ENCODE data around the gene CES4A.

CES4A gene

DNA sequence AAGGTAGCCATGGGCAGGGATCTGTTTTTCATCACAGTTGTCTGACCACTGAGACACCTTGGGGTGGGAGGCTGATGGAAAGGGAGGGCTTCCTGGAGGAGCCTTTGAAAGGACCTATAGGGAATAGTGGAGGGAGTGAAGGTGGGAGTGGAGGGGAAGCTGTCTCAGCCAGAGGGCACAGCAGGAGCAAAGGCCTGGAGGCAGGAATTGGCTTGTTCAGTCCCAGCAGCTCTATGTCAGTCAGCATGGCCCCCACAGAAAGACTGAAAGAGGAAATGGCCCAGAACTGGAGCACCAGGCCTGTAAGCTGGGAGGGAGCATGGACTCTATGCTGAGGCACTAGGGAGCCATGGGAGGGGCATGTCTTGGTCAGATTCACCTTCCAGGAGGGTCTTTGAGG, 27.8 kb downstream of the CES4A start:
- TF ChIP-seq, protein P1, sequence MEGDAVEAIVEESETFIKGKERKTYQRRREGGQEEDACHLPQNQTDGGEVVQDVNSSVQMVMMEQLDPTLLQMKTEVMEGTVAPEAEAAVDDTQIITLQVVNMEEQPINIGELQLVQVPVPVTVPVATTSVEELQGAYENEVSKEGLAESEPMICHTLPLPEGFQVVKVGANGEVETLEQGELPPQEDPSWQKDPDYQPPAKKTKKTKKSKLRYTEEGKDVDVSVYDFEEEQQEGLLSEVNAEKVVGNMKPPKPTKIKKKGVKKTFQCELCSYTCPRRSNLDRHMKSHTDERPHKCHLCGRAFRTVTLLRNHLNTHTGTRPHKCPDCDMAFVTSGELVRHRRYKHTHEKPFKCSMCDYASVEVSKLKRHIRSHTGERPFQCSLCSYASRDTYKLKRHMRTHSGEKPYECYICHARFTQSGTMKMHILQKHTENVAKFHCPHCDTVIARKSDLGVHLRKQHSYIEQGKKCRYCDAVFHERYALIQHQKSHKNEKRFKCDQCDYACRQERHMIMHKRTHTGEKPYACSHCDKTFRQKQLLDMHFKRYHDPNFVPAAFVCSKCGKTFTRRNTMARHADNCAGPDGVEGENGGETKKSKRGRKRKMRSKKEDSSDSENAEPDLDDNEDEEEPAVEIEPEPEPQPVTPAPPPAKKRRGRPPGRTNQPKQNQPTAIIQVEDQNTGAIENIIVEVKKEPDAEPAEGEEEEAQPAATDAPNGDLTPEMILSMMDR (IDR thresholded peaks at IDR 0.05; ENCODE audit: low read depth, low read length, missing control alignments), result no peak
- no peak for DNase-seq (ENCODE audit: low read depth)
- no peak overlapping the region for H3K4me3 ChIP-seq (ENCODE audit: low read depth, low read length)

DNA sequence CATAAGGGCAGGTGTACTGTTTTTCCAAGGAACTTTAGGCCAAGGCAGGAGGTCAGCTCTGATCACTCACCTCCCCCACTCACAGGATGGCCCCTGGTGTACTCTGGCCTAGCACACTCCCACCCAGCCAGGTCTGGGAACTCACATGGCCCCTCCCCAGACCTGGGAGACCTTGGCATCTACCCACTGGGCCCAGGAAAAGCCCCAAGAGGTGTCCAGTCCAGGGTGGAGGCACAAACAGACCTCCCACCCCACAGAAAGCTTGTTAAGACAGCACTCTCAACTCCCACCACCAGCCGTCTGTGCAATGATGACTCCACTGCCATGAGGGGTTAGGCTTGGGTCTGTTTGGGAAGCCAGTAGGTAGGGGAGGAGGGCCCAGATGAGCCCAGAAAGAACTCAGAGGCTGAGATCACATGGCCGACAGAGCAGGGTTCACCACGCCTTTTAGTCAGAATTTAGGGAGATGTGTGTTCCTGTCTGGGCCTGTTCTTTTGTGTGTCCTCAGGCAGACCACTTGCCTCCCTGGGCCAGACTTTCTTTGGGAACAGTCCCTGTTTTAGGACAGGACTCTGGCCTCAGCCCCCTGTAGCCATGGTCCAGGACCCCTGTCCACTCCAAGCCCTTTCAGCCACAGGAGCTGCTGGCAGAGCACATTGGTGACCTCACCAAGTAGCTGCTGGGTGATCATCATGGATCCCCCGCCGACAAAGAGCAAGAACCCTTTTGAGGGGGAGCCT, 28.5 kb downstream of the CES4A start:
- H3K4me3 ChIP-seq (ENCODE audit: low read depth, low read length), result no peak overlapping the region
- no peak for DNase-seq (ENCODE audit: low read depth)
- TF ChIP-seq, protein P1 (IDR thresholded peaks at IDR 0.05; ENCODE audit: low read depth, low read length, missing control alignments), result no peak

DNA sequence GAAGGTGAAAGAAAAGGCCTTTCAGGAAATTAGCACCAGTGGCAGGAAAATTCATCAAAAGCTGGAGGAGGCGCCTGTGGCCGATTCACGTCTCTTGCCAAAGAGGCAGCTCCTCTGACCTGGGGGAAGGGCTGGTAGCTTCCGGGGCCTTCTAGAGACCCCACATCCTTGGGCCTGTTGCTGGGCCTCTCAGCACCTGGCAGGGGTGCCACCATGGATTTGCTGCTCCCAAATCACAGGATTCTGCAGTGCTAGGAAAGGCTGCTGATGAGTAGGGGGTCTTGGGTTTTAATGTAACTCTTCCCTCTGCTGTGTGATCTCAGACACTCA, 29.0 kb downstream of the CES4A start:
- H3K4me3 ChIP-seq (ENCODE audit: low read depth, low read length), result no peak overlapping the region
- TF ChIP-seq, protein P1 (IDR thresholded peaks at IDR 0.05; ENCODE audit: low read depth, low read length, missing control alignments), result no peak
- no peak for DNase-seq (ENCODE audit: low read depth)

DNA sequence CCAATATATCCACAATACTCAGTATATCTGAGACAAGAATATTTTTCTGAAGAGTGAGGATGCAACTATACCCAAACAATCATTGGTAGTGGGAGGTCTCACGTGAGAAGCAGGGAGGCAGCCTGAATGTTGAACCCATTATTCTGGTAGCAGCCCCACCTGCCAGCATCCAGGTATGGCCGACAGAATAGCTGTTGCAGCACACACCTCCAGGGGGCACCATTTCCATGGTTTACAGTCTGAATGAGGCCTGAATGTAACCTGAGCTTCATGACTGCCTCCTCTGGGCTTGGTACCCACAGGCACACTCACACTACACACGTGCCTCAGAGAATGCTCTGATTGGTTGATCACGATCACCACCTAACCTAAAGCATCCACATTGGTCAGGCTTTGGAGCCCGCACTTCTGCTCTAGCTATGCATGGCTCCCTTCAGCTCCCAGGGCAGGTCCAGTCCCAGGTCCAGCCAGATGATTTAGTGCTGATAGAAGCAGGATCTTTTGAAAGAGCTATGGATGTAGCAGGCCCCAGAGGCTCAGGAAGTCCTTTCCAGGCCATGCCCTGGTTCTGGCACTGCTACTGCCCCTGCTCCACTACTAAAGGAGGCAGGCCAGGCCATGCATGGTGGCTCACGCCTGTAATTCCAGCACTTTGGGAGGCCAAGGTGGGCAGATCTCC, 29.6 kb downstream of the CES4A start:
- H3K4me3 ChIP-seq (ENCODE audit: low read depth, low read length), result no peak overlapping the region
- TF ChIP-seq, protein P1 (IDR thresholded peaks at IDR 0.05; ENCODE audit: low read depth, low read length, missing control alignments), result peak; percentile 82
- peak; percentile 90 for DNase-seq (ENCODE audit: low read depth)

DNA sequence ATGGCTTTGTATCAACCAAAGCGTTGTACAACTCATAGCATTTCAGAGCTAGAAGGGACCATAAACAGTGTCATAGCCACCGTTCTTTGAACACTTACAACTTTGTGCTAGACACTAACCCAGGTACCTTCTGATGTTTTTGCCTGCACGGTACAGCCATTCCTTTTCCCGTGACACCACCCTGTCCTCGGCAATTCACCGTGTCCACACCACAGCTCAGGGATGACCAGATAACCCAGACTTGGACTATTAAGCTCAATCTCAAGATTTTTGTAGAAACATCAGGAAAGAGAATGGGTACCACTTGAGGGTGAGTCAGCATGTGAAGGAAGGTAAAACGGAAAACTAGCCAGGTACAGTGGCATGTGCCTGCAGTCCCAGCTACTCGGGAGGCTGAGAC, 30.8 kb downstream of the CES4A start:
- H3K4me3 ChIP-seq (ENCODE audit: low read depth, low read length), result no peak overlapping the region
- no peak for DNase-seq (ENCODE audit: low read depth)
- TF ChIP-seq, protein P1 (IDR thresholded peaks at IDR 0.05; ENCODE audit: low read depth, low read length, missing control alignments), result no peak

DNA sequence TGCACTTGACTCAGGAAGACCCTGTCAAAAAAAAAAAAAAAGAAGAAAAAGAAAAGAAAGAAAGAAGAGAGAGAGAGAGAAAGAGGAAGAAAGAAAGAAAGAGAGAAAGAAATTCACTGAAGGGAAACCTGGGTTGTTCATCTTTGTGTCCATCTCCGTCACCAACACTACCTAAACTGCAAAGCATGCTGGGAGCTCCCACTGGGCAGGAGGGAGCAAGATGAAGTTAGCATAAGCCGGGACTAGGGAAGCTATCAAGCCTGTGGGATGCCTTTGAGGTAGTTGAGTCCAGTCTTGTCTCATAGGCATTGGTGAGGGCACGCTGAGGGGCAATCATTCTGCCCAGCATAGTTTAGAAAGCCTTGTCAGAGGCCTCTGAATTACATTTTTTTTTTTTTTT, 32.9 kb downstream of the CES4A start:
- DNase-seq (ENCODE audit: low read depth), result no peak
- no peak overlapping the region for H3K4me3 ChIP-seq (ENCODE audit: low read depth, low read length)
- TF ChIP-seq, protein P1 (IDR thresholded peaks at IDR 0.05; ENCODE audit: low read depth, low read length, missing control alignments), result no peak

All from GM12864 (cell line).